ENCODE measurements around the gene ATXN3. TPM values are rescaled to one million over a fixed set of nuclear protein-coding genes. Genes with fewer than 3 reads are reported as not detected.

Gene ATXN3
- total and polyA plus RNA-seq, 2 of the 13 experiments (the other 11 are each of a cell fraction or from before 2014, with no cell fraction given) = 14.9 to 17.3 TPM

DNA sequence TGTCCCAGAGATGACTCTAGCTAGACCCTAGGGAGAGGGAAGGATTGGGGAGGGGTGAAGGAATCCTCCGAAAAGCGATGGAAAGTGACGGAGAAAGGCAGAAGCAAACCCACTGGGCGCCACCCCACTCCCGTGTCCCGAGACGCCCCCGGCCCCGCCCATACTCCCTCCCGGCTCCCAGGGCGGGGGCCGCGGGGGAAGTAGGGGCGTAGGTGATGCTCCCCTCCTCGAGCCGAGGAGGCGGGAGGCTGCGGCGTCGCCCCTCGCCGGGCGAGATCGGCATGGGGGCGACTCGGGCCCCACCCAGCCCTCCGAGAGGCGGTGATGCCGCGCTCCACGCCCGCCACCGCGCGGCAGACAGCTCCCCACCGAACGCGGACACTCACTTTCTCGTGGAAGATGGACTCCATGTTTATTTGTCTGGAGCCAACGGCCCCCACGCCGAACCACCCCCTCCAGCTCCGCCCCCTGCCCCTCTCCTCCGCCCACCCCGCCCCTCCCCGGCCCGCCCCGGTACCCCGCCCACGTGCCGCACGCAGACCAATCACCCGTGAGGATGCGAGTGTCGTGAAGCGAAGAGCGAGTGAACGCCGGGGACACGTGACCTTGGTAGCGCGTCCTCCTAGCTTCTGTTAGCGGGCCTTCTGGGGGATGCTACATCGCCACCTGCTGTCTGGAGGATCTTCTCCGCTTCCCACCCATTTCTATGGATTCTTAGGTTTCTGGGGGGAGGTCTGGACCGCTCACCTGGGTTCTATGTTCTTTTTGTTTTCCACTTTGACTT lies at the start of gene ATXN3 (continued):
- TF ChIP-seq, protein P1, sequence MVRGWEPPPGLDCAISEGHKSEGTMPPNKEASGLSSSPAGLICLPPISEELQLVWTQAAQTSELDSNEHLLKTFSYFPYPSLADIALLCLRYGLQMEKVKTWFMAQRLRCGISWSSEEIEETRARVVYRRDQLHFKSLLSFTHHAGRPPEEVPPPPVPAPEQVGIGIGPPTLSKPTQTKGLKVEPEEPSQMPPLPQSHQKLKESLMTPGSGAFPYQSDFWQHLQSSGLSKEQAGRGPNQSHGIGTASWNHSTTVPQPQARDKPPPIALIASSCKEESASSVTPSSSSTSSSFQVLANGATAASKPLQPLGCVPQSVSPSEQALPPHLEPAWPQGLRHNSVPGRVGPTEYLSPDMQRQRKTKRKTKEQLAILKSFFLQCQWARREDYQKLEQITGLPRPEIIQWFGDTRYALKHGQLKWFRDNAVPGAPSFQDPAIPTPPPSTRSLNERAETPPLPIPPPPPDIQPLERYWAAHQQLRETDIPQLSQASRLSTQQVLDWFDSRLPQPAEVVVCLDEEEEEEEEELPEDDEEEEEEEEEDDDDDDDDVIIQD (CRISPR knock-in tag; IDR thresholded peaks at IDR 0.05; ENCODE audit: low read depth) = peak; percentile 56
- TF ChIP-seq BRD4 (CRISPR knock-in tag; IDR thresholded peaks at IDR 0.05) (no peak; the same call in 1 of the 2 replicates), ZNF841 (CRISPR knock-in tag; IDR thresholded peaks at IDR 0.05; ENCODE audit: borderline replicate concordance) (no peak), FUBP1 (CRISPR knock-in tag; IDR thresholded peaks at IDR 0.05; ENCODE audit: borderline replicate concordance) (no peak), SUZ12 (IDR thresholded peaks at IDR 0.05; ENCODE audit: low read depth, low read length) (no peak), ZC3H13 (CRISPR knock-in tag; IDR thresholded peaks at IDR 0.05) (no peak), JUN (CRISPR knock-in tag; IDR thresholded peaks at IDR 0.05) (no peak), RFX3 (CRISPR knock-in tag; IDR thresholded peaks at IDR 0.05) (no peak), ZBTB42 (CRISPR knock-in tag; IDR thresholded peaks at IDR 0.05) (no peak), ZNF484 (CRISPR knock-in tag; IDR thresholded peaks at IDR 0.05; ENCODE audit: borderline replicate concordance, low read depth) (no peak), KLF16 (CRISPR knock-in tag; IDR thresholded peaks at IDR 0.05) (peak in 1 of 2 experiments; percentile 30; a peak in 1 of 4 replicates), ZNF335 (CRISPR knock-in tag; IDR thresholded peaks at IDR 0.05) (no peak; the same call in 1 of the 2 replicates), ZNF670 (CRISPR knock-in tag; IDR thresholded peaks at IDR 0.05; ENCODE audit: borderline replicate concordance) (0 out of 2 replicates have a peak, but pooled peaks have one; percentile 63), SNAPC2 (CRISPR knock-in tag; IDR thresholded peaks at IDR 0.05) (no peak), MBD4 (IDR thresholded peaks at IDR 0.05; ENCODE audit: borderline replicate concordance, low read length) (no peak), ATF1 (CRISPR knock-in tag; IDR thresholded peaks at IDR 0.05) (no peak), MTA3 (CRISPR knock-in tag; IDR thresholded peaks at IDR 0.05) (no peak), RELA (CRISPR knock-in tag; IDR thresholded peaks at IDR 0.05) (no peak), REPIN1 (CRISPR knock-in tag; IDR thresholded peaks at IDR 0.05; ENCODE audit: borderline replicate concordance, low read depth) (no peak), PRMT3 (CRISPR knock-in tag; IDR thresholded peaks at IDR 0.05; ENCODE audit: borderline replicate concordance, low read depth) (no peak), ZNF614 (CRISPR knock-in tag; IDR thresholded peaks at IDR 0.05; ENCODE audit: borderline replicate concordance) (0 out of 2 replicates have a peak, but pooled peaks have one; percentile 9)
- TF ChIP-seq, protein P2, sequence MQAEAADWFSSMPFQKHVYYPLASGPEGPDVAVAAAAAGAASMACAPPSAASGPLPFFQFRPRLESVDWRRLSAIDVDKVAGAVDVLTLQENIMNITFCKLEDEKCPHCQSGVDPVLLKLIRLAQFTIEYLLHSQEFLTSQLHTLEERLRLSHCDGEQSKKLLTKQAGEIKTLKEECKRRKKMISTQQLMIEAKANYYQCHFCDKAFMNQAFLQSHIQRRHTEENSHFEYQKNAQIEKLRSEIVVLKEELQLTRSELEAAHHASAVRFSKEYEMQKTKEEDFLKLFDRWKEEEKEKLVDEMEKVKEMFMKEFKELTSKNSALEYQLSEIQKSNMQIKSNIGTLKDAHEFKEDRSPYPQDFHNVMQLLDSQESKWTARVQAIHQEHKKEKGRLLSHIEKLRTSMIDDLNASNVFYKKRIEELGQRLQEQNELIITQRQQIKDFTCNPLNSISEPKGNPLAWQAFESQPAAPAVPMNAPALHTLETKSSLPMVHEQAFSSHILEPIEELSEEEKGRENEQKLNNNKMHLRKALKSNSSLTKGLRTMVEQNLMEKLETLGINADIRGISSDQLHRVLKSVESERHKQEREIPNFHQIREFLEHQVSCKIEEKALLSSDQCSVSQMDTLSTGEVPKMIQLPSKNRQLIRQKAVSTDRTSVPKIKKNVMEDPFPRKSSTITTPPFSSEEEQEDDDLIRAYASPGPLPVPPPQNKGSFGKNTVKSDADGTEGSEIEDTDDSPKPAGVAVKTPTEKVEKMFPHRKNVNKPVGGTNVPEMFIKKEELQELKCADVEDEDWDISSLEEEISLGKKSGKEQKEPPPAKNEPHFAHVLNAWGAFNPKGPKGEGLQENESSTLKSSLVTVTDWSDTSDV (CRISPR knock-in tag; IDR thresholded peaks at IDR 0.05) = no peak
- TF ChIP-seq, protein P3, sequence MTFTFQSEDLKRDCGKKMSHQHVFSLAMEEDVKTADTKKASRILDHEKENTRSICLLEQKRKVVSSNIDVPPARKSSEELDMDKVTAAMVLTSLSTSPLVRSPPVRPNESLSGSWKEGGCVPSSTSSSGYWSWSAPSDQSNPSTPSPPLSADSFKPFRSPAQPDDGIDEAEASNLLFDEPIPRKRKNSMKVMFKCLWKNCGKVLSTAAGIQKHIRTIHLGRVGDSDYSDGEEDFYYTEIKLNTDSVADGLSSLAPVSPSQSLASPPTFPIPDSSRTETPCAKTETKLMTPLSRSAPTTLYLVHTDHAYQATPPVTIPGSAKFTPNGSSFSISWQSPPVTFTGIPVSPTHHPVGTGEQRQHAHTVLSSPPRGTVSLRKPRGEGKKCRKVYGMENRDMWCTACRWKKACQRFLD (CRISPR knock-in tag; IDR thresholded peaks at IDR 0.05; ENCODE audit: borderline replicate concordance) = no peak

Measured in HepG2 (cell line).